ENCODE data around the gene MIDN. TPM values are rescaled to one million over a fixed set of nuclear protein-coding genes. Genes with fewer than 3 reads are reported as not detected.

The MIDN gene
- total RNA-seq, 1 experiment from 2014 or later = 286 TPM

DNA sequence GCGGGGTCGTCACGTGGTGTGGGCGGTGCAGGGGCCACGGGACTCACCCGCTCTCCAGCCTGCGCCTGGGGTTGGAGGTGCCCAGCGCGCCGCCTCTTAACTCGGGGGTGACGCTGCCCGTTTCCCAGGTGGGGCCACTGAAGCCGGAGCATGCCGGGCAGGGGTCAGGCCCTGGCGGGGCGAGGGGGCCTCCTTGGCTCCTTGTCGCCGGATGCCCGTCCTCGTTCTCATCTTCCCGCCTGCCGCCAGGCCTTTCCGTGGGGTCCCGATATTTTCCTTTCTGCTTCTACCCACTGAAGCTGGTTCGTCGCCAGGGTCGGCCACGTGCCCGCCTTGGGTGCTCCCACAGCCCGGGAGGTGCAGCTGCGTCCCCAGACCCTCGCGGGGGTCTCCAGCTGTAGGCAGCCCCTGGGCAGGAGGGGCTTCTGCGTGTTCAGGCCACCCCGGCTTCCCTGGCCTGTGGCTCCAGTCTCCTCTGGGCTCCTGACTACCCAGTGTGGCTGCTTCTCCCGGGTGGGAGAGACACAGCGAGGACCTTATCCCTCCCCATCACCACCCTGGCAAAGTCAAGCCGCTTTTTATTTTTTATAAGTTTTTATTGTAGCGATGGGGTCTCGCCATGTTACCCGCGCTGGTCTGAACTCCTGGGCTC, 27.7 kb downstream of the MIDN start:
- Mint-ChIP-seq H3K4me1 (peaks cover 30 to 35% of the 10 kb centered on the region in 2 experiments), H3K9me3 (no peaks in the 10 kb centered on the region), H3K4me3 (peak overlapping the region; percentile 71 to 87), H3K27ac (peak overlapping the region in 2 of 3 experiments; percentile 74 to 81; a peak in 2 of 7 replicates), H3K36me3 (ENCODE audit: insufficient read depth in 1 of 3, low read depth in 3 of 3) (peaks cover 27 to 69% (median 46%) of the 10 kb centered on the region in 3 experiments), H3K27me3 (ENCODE audit: low read depth) (no peaks in the 10 kb centered on the region; the same call in 1 of the 2 replicates)
- peak overlapping the region; percentile 67 for H3K4me2 ChIP-seq (ENCODE audit: insufficient read depth, insufficient read length, low read length)
- H3K9me3 ChIP-seq (ENCODE audit: control insufficient read depth, low read depth, low read length) = no peaks in the 10 kb centered on the region
- no peak overlapping the region for H3K4ac ChIP-seq (ENCODE audit: low read depth, low read length)
- no peaks in the 10 kb centered on the region for H4K20me1 ChIP-seq (ENCODE audit: control insufficient read depth, insufficient read depth, insufficient read length)
- H3K56ac ChIP-seq (ENCODE audit: insufficient read length, low read depth, low read length) = no peak overlapping the region
- no peak overlapping the region for H3K27ac ChIP-seq (ENCODE audit: insufficient read length, low read depth, low read length)
- no peaks in the 10 kb centered on the region for H3K79me2 ChIP-seq (ENCODE audit: insufficient read depth, low read length)
- no peak overlapping the region for H2BK12ac ChIP-seq (ENCODE audit: insufficient read length, low read depth, low read length)
- H3K79me1 ChIP-seq (ENCODE audit: insufficient read depth, low read depth, low read length, poor library complexity, severe bottlenecking) = peaks cover 5% of the 10 kb centered on the region
- TF ChIP-seq, protein P1, sequence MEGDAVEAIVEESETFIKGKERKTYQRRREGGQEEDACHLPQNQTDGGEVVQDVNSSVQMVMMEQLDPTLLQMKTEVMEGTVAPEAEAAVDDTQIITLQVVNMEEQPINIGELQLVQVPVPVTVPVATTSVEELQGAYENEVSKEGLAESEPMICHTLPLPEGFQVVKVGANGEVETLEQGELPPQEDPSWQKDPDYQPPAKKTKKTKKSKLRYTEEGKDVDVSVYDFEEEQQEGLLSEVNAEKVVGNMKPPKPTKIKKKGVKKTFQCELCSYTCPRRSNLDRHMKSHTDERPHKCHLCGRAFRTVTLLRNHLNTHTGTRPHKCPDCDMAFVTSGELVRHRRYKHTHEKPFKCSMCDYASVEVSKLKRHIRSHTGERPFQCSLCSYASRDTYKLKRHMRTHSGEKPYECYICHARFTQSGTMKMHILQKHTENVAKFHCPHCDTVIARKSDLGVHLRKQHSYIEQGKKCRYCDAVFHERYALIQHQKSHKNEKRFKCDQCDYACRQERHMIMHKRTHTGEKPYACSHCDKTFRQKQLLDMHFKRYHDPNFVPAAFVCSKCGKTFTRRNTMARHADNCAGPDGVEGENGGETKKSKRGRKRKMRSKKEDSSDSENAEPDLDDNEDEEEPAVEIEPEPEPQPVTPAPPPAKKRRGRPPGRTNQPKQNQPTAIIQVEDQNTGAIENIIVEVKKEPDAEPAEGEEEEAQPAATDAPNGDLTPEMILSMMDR (conservative IDR thresholded peaks at IDR 0.05) = no peak
- no peak overlapping the region for H2AK5ac ChIP-seq (ENCODE audit: insufficient read length, low read length)
- H3K14ac ChIP-seq (ENCODE audit: insufficient read depth, low read length) = peak overlapping the region; percentile 75
- H4K5ac ChIP-seq (ENCODE audit: insufficient read length, low read depth, low read length) = no peak overlapping the region
- peak overlapping the region; percentile 71 for H3K9ac ChIP-seq (ENCODE audit: extremely low read depth, insufficient read length, low read length)
- H3K23ac ChIP-seq (ENCODE audit: insufficient read length, low read depth, low read length) = no peak overlapping the region
- no peak for DNase-seq
- no peak overlapping the region for H2BK20ac ChIP-seq (ENCODE audit: low read depth, low read length, poor library complexity, severe bottlenecking)
- H3K27me3 ChIP-seq (ENCODE audit: insufficient read depth, low read length) = no peaks in the 10 kb centered on the region
- H2AFZ ChIP-seq (ENCODE audit: low read length) = no peak overlapping the region
- H3K4me1 ChIP-seq (ENCODE audit: insufficient read depth, low read length) = no peaks in the 10 kb centered on the region
- peak overlapping the region; percentile 67 for H3K18ac ChIP-seq (ENCODE audit: insufficient read length, low read depth, low read length)
- WGBS (ENCODE audit: extremely low coverage, insufficient read length, low lambda C conversion rate) = no CpG with 5 or more reads among the region's 43 CpGs
- no peak overlapping the region for H2BK15ac ChIP-seq (ENCODE audit: low read depth, low read length)
- no peak overlapping the region for H4K8ac ChIP-seq (replicated peaks; ENCODE audit: insufficient read length, low read depth, low read length)
- H3K23me2 ChIP-seq (ENCODE audit: insufficient read length, low read depth, low read length, poor library complexity, severe bottlenecking) = peaks cover 9% of the 10 kb centered on the region
- H2BK120ac ChIP-seq (ENCODE audit: low read depth, low read length, poor library complexity, severe bottlenecking) = no peak overlapping the region
- H4K91ac ChIP-seq (ENCODE audit: insufficient read length, low read depth, low read length) = no peak overlapping the region
- no peak overlapping the region for H3T11ph ChIP-seq (ENCODE audit: low read length)
- no peak overlapping the region for H2BK5ac ChIP-seq (ENCODE audit: insufficient read length, low read length)

Measured in H9 (cell line).